Stimulated activated naive CD8-positive, alpha-beta T cell treated with anti-CD3 and anti-CD28 coated beads, Interleukin-15, Interleukin-2, amounts not matched to agents 100 ng/mL and 50 ng/mL, for 24 hours (primary cell): ENCODE measurements around the gene DOP1B.

Source experiments
- H3K27ac Mint-ChIP-seq: one replicate; pipeline ENCODE4 v1.8.0; 2021; ENCODE audit warnings: mild to moderate bottlenecking, mixed read lengths
- H3K27me3 Mint-ChIP-seq: one replicate; pipeline ENCODE4 v1.8.0; 2021; ENCODE audit warnings: mixed read lengths
- H3K36me3 Mint-ChIP-seq: one replicate; pipeline ENCODE4 v1.8.0; 2021; ENCODE audit warnings: low read depth, mixed read lengths
- H3K4me1 Mint-ChIP-seq: one replicate; pipeline ENCODE4 v1.8.0; 2021; ENCODE audit warnings: low read depth, mixed read lengths
- H3K4me3 Mint-ChIP-seq: one replicate; pipeline ENCODE4 v1.8.0; 2021; ENCODE audit warnings: mild to moderate bottlenecking, mixed read lengths
- H3K9me3 Mint-ChIP-seq: one replicate; pipeline ENCODE4 v1.8.0; 2021; ENCODE audit warnings: mixed read lengths

The DOP1B gene

DNA sequence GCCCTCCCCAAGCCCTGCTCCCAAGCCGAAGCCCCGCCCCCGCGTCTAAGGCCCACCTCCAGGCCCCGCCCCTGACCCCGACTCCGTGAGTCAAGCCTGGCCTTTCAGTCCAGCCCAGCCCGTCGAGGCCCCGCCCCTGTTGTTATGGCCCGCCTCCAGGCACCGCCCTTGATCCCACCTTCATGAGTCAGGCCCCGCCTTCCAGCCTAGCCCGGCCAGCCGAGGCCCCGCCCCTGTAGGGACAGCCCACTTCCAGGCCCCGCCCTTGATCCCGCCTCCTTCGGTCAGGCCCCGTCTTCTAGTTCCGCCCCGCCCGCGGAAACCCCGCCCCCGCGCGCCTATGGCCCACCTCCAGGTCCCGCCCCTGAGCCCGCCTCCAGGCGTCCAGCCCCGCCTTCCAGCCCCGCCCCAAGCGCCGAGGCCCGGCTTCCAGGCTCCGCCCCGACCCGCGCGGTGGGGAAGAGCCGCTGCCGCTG, 247 bp upstream of the DOP1B start:
- no peak overlapping the region for H3K27ac Mint-ChIP-seq
- H3K4me1 Mint-ChIP-seq = peaks cover 20% of the 10 kb centered on the region
- peaks cover under 1% of the 10 kb centered on the region for H3K36me3 Mint-ChIP-seq
- H3K9me3 Mint-ChIP-seq = no peaks in the 10 kb centered on the region
- H3K4me3 Mint-ChIP-seq = peak overlapping the region; percentile 83
- H3K27me3 Mint-ChIP-seq = no peaks in the 10 kb centered on the region

DNA sequence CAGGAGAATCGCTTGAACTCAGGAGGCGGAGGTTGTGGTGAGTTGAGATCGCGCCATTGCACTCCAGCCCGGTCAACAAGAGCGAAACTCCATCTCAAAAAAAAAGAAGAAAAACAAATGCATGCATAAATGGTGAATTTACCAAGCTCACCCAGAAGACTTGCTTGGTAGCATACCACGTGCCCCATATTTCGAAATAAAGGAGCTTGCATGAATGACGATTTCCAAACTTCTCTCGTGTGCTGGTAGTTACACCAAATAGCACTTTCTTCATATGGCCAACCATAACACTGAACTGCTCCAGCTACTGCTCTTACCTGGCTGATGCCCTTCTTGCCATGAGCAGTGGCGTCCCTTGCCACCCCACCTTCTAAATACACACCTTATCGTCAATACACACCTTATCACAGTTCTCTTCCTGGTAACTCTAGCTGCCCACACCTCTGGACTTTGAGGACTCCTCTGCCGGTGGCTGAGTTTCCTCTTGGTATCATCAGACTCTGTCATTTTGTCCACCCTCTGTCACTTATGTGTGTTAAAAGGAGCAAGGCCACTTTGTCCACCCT, 2.8 kb downstream of the DOP1B start:
- H3K36me3 Mint-ChIP-seq = peaks cover 6% of the 10 kb centered on the region
- no peak overlapping the region for H3K4me3 Mint-ChIP-seq
- H3K9me3 Mint-ChIP-seq = no peaks in the 10 kb centered on the region
- H3K27ac Mint-ChIP-seq = no peak overlapping the region
- no peaks in the 10 kb centered on the region for H3K27me3 Mint-ChIP-seq
- peaks cover 20% of the 10 kb centered on the region for H3K4me1 Mint-ChIP-seq

- H3K36me3 Mint-ChIP-seq = peaks cover 11% of the 10 kb centered on the region
- no peaks in the 10 kb centered on the region for H3K27me3 Mint-ChIP-seq
- no peaks in the 10 kb centered on the region for H3K9me3 Mint-ChIP-seq
- no peak overlapping the region for H3K4me3 Mint-ChIP-seq
- peaks cover 15% of the 10 kb centered on the region for H3K4me1 Mint-ChIP-seq
- no peak overlapping the region for H3K27ac Mint-ChIP-seq
These were observed 4.2 kb downstream of the DOP1B start for GRCh38 chr21:36160850-36161178.

- Mint-ChIP-seq H3K27me3 (no peaks in the 10 kb centered on the region), H3K4me1 (peaks cover 12% of the 10 kb centered on the region), H3K36me3 (peaks cover 20% of the 10 kb centered on the region), H3K27ac (no peak overlapping the region), H3K9me3 (no peaks in the 10 kb centered on the region), H3K4me3 (no peak overlapping the region)
These were observed 6.0 kb downstream of the DOP1B start for GRCh38 chr21:36162631-36163030.

GRCh38 chr21:36163750-36164741, 7.4 kb downstream of the DOP1B start:
- H3K9me3 Mint-ChIP-seq = no peaks in the 10 kb centered on the region
- no peaks in the 10 kb centered on the region for H3K27me3 Mint-ChIP-seq
- peaks cover 4% of the 10 kb centered on the region for H3K4me1 Mint-ChIP-seq
- peaks cover 23% of the 10 kb centered on the region for H3K36me3 Mint-ChIP-seq
- H3K27ac Mint-ChIP-seq = no peak overlapping the region
- no peak overlapping the region for H3K4me3 Mint-ChIP-seq

GRCh38 chr21:36165356-36165755, 8.7 kb downstream of the DOP1B start:
- Mint-ChIP-seq H3K4me1 (no peaks in the 10 kb centered on the region), H3K27ac (no peak overlapping the region), H3K9me3 (no peaks in the 10 kb centered on the region), H3K4me3 (no peak overlapping the region), H3K27me3 (no peaks in the 10 kb centered on the region), H3K36me3 (peaks cover 33% of the 10 kb centered on the region)

GRCh38 chr21:36166705-36167104, 10.1 kb downstream of the DOP1B start:
- no peaks in the 10 kb centered on the region for H3K27me3 Mint-ChIP-seq
- peaks cover 29% of the 10 kb centered on the region for H3K36me3 Mint-ChIP-seq
- no peaks in the 10 kb centered on the region for H3K9me3 Mint-ChIP-seq
- no peak overlapping the region for H3K27ac Mint-ChIP-seq
- H3K4me3 Mint-ChIP-seq = no peak overlapping the region
- peaks cover under 1% of the 10 kb centered on the region for H3K4me1 Mint-ChIP-seq

DNA sequence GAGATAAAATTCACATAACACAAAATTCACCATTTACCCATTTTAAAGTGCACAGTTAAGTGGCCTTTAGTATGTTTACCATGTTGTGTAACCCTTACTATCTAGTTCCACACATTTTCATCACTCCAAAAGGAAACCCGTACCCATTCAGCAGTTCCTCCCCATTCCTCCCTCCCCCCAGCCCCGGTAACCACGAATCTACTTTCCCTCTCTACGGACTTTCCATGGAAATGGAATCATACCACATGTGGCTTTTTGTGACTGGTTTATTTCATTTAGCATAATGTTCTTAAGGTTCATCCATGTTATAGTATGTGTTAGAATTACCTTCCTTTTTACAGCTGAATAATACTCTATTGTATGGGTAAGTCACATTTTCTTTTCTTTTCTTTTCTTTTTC, 10.9 kb downstream of the DOP1B start:
- Mint-ChIP-seq H3K27me3 (no peaks in the 10 kb centered on the region), H3K9me3 (no peaks in the 10 kb centered on the region), H3K36me3 (peaks cover 27% of the 10 kb centered on the region), H3K4me1 (peaks cover 4% of the 10 kb centered on the region), H3K27ac (no peak overlapping the region), H3K4me3 (no peak overlapping the region)

DNA sequence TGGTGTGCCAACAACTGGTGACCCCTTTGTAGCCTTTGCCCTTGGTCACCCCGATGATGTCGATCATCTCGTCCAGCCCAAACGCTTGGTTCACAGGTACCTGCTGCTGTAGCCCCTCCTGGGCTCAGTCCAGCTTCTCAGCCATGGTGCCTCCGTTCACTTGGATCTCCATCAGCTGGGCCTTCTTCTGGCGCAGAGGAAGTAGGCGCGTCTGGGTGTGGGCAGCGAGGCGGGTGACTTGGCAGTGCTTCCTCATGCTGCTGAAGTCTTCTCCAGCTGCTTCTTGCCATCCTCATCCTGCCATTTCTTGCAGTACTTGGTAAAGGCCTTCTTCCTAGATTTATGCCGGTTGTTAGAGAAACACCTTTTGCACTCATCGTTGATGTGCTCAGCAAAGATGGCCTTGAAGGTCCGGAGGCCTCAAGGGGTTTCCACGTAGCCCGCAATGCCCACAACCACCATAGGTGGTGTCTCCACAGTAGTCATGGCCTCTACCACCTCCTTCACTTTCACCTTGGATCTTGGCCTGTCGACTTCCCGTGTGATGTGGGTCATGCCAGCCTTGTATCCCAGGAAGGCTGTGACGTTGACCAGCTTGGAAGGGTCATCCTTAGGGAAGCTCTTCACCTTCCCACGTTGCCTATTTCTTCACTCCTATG, 13.0 kb downstream of the DOP1B start:
- H3K27ac Mint-ChIP-seq = no peak overlapping the region
- peaks cover 9% of the 10 kb centered on the region for H3K4me1 Mint-ChIP-seq
- H3K9me3 Mint-ChIP-seq = no peaks in the 10 kb centered on the region
- no peak overlapping the region for H3K4me3 Mint-ChIP-seq
- peaks cover 31% of the 10 kb centered on the region for H3K36me3 Mint-ChIP-seq
- no peaks in the 10 kb centered on the region for H3K27me3 Mint-ChIP-seq

DNA sequence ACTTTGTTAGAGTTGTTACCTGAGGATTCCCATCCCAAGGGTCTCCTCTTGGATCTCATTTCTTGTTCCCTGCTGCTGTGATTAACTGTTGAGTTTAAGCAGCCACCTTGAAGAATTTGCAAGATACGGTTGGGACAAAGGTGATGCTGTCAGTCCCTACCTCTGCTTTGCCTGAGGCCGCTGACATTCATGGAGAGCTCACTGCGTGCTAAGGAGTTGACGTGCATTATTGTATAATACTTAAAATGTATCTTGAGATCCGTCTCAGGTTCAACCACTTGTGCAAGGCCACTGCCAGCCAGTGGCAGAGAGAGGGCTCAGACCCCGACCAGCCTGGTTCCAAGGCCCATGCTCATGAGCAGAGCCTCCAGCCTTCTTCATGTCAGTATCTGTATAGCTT, 14.2 kb downstream of the DOP1B start:
- H3K4me3 Mint-ChIP-seq = no peak overlapping the region
- H3K27me3 Mint-ChIP-seq = no peaks in the 10 kb centered on the region
- H3K4me1 Mint-ChIP-seq = peaks cover 13% of the 10 kb centered on the region
- no peak overlapping the region for H3K27ac Mint-ChIP-seq
- no peaks in the 10 kb centered on the region for H3K9me3 Mint-ChIP-seq
- H3K36me3 Mint-ChIP-seq = peaks cover 25% of the 10 kb centered on the region

GRCh38 chr21:36171336-36171735, 14.7 kb downstream of the DOP1B start:
- Mint-ChIP-seq H3K36me3 (peaks cover 24% of the 10 kb centered on the region), H3K4me3 (no peak overlapping the region), H3K4me1 (peaks cover 14% of the 10 kb centered on the region), H3K27me3 (no peaks in the 10 kb centered on the region), H3K9me3 (no peaks in the 10 kb centered on the region), H3K27ac (no peak overlapping the region)

- Mint-ChIP-seq H3K27ac (no peak overlapping the region), H3K4me1 (peaks cover 14% of the 10 kb centered on the region), H3K4me3 (no peak overlapping the region), H3K27me3 (no peaks in the 10 kb centered on the region), H3K9me3 (no peaks in the 10 kb centered on the region), H3K36me3 (peaks cover 19% of the 10 kb centered on the region)
These were observed 15.2 kb downstream of the DOP1B start for GRCh38 chr21:36171741-36172331.

- Mint-ChIP-seq H3K36me3 (peaks cover 7% of the 10 kb centered on the region), H3K4me1 (peaks cover 14% of the 10 kb centered on the region), H3K4me3 (no peak overlapping the region), H3K27me3 (no peaks in the 10 kb centered on the region), H3K27ac (peak overlapping the region; percentile 31), H3K9me3 (no peaks in the 10 kb centered on the region)
These were observed 18.2 kb downstream of the DOP1B start for GRCh38 chr21:36174780-36175179.

DNA sequence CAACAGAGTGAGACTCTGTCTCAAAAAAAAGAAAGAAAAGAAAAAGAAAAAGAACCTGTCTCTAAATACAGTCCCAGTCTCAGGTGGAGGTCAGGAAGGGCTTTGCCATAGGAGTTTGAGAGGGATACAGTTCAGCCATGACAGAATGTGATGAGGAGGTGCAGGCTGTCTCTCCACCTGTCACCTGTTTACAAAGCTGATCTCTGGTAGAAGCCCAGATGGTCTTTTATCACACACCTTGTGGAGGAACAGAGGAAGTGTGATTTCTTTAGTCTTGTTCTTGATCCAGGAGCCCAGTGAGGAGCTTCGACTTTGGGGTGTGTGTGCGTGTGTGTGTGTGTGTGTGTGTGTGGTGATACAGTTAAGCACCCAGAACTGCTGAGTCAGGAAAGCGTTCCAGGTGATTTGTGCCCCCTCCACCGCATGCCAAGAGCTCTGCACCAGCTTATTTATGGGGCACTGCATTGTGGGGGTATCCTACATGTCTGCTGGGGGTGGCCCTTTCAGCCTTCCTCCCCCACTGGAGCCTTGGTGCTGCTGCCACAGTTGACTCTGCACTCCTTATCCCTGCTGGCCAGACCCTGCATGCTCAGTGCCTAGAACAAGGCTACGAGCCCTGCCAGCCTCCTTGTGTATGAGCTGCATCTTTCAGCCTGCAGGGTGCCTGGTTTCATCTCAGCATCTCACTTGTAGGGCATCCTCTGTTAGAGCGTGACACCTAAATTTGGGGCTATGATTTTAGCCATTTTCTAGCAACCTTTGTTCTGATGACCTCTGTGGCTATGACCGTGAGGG, 19.3 kb downstream of the DOP1B start:
- Mint-ChIP-seq H3K4me1 (peaks cover 14% of the 10 kb centered on the region), H3K36me3 (peaks cover 4% of the 10 kb centered on the region), H3K4me3 (no peak overlapping the region), H3K27me3 (no peaks in the 10 kb centered on the region), H3K27ac (no peak overlapping the region), H3K9me3 (no peaks in the 10 kb centered on the region)
